Ureter (tissue), 1 donor: ENCODE results near the gene CLCN1. TPM values are rescaled to one million over a fixed set of nuclear protein-coding genes. Genes with fewer than 3 reads are reported as not detected.
"Not testable (repeated sequence)": the region's sequence is repeated elsewhere in the genome, so short reads cannot be mapped to it uniquely, and the experiment has no call there.

ENCODE experiments used
- DNase-seq: peaks from one replicate; pipeline ENCODE4 v3.0.0-alpha.2; 2020; ENCODE audit warnings: low spot score
- total RNA-seq: library from RNA; stranded (reverse); gene quantifications from one replicate; pipeline ENCODE4 v1.2.4, GENCODE V29; 2023
- donor health status: DM: yes; HTN: yes; CAD: no.

The CLCN1 gene
- total RNA-seq: 0.31 TPM

GRCh38 chr7:143315776-143316175, at the start of gene CLCN1:
Gene CLCN1, plus strand, starts transcription at chr7:143316111. Its CDS starts 102 bp downstream, at chr7:143316213.
- no peak for DNase-seq

DNA sequence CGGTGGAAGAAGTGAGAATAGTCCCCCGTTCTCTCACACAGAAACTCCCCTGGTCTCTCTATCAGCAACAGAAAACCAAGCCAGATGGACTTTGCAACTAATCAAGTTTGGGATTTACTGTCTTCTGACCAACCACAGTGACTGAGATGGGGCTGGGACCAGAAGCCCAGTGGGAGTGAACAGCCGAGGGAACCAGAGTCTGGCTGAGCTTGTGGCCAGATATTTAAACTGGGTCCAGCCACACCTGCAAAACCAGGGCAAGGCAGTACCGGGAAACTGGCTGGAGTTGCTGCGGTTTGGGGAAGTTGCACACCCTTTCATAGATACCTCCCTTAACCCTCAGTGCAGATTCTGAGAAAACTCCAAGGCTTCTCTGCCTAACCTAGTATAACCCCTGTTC, 46.7 kb upstream of the CLCN1 start:
- no peak for DNase-seq

- DNase-seq: no peak
These were observed 44.7 kb upstream of the CLCN1 start for GRCh38 chr7:143271240-143271639.

DNA sequence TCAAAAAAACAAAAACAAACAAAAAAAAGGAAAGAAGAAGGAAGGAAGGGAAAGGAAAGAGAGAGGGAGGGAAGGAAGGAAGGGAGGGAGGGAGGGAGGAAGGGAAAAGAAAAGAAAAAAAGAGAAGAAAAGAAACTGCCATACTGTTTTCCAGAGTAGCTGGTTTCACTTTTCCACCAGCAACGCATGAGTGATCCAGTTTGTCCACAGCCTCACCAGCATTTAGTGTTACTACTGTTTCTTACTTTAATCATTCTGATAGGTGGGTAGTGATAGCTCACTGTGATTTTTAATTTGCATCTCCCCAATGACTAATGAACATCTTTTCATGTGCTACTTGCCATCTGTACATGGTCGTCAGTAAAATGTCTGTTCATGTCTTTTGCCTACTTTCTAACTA, 43.0 kb upstream of the CLCN1 start:
- DNase-seq: no peak

- DNase-seq: no peak
These were observed 36.5 kb upstream of the CLCN1 start for GRCh38 chr7:143279186-143280098.

DNA sequence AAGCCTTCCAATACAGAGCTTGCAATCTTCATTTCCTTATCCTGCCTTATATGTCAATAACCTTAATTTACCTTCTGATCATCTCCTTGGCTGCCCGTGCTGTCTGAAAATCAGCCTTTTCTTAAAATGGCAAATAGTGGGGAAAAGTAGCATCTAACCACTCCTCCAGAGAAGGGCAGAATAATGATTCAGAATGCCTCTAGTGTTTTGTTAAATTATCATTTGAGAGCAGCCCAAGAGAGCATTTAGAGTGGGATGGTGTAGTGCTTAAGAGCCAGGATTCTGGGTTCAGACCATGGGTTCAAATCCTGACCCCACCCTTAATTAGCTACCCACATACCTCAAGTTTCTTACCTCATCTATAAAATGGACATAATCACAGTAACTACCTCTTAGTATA, 35.8 kb upstream of the CLCN1 start:
- no peak for DNase-seq

DNA sequence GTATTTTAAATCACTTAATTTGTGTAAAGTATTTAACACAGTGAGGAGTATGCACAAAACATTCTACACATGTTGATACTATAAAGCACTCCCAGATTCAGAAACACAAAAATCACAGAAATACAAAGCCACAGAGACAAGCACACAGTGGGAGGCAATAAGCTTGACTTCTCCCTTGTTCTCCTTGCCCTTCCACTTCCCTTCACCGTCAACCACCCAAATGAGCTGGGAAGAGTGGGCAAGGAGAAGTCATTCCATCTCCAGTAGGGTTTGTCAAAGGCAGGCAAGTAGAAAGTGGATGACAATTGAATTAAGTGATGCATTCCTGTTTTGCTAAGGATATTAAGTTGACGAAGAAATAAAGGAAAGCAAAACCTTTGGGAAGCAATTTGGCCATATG, 35.3 kb upstream of the CLCN1 start:
- no peak for DNase-seq

GRCh38 chr7:143281529-143281928, 34.4 kb upstream of the CLCN1 start:
- DNase-seq: no peak

- no peak for DNase-seq
These were observed 33.8 kb upstream of the CLCN1 start for GRCh38 chr7:143282124-143282523.

- DNase-seq: no peak
These were observed 32.5 kb upstream of the CLCN1 start for GRCh38 chr7:143283381-143283780.

- DNase-seq: peak; percentile 69
These were observed 31.1 kb upstream of the CLCN1 start, which contains the start of gene TMEM139 for GRCh38 chr7:143284591-143285469. Gene TMEM139, plus strand, starts transcription at chr7:143284958. Its CDS starts 1,000 bp downstream, at chr7:143285958.

DNA sequence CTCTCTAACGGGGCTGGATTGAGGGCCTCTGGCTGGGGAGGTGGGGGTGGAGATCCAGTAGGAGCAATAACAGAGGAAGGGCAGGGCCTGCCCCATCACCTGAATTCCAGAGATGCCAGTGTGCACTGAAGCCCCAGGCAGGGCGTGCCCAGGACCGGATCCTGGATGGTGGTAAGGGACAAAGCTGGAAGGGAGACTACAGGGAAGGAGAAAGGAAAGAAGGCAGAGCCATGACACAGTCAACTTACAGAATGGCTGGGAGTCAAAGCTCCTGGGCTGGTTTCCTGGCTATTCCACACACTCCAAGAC, 30.5 kb upstream of the CLCN1 start:
- no peak for DNase-seq

DNA sequence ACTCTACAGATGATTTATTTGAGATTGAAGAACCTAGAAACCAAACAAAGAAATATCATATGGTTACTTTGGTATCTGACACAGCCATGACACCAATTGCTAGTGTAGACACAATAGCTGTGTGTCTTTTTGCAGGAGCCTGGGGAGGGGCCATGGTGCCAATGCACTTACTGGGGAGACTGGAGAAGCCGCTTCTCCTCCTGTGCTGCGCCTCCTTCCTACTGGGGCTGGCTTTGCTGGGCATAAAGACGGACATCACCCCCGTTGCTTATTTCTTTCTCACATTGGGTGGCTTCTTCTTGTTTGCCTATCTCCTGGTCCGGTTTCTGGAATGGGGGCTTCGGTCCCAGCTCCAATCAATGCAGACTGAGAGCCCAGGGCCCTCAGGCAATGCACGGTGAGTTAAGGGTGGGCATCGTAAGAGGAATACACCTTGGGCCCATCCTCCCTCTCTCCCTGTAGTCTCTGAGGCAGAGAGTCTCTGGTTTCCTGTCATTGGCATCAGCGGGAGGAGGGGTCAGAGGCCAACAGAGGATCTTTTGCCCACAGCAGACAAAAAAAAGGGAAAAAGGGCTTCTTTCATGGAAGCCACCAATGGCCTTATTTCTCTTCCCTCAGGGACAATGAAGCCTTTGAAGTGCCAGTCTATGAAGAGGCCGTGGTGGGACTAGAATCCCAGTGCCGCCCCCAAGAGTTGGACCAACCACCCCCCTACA, 29.9 kb upstream of the CLCN1 start:
- no peak for DNase-seq

GRCh38 chr7:143286522-143286890, 29.4 kb upstream of the CLCN1 start:
- DNase-seq: no peak

GRCh38 chr7:143287339-143287934, 28.5 kb upstream of the CLCN1 start:
- DNase-seq: no peak

DNA sequence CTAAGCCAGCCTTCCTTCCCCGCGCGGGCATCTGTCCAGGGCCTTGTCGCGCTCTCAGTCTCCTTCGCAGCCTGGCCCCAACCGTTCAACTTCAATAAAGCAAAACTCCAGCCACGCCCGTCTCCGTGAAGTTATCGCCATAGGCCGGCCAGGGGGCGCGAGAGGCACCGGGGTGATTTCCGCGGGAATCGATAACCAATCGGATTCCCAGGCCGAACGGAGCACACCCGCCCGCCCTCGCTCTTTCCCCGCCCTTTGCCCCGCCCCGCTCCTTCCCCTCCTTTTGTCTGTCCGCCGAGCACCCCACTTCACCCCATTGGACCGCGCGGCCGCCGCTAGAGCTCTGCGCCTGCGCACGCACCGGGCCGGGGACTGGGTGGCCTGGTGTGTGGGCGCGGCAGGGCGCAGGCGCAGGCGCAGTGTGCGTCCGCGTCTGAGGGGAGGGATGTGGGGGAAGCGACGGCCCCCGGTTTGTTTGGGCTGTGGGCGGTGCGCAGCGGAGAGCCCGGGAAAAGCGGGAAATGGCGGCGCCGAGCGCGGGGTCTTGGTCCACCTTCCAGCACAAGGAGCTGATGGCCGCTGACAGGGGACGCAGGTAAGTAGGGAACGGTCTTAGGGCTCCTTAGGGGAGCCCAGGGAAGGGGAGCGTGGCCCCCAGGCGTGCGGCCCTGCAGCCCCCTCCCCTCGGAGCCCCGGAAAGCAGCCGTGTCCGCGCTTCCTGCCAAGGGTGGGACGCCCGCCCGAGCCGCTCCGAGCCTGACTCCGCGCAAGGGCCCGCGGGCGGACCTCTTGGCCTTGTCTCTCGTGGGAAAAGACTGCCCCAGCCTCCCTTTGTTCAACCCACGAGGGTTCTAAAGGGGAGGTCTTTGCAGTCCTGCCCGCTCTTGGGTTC, 27.7 kb upstream of the CLCN1 start, which contains the start of gene CASP2:
CASP2 (plus strand) TSS at position 417 of the 892 bp plus-strand sequence; CDS start at position 522, 105 bp downstream.
- peak; percentile 98 for DNase-seq

GRCh38 chr7:143288836-143289235, 27.1 kb upstream of the CLCN1 start:
- DNase-seq: no peak

DNA sequence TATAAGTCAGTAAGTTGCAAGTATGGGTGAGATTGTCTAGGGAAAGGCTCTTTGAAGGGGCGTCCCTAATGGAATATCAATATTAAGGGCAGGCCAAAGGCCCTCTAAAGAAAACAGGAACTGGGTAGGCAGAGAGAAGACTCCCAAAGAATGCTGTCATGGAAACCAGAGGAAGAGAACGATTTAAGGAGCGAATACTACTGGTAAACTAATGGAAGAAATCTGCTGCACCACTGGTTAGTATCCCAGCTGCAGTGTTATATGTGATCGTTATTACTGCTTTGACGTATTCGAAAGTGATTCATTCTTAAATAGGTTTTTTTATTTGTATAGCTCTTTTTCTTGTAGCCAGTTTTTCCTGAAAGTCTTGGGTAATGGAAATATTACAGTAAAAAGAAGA, 26.5 kb upstream of the CLCN1 start:
- no peak for DNase-seq

DNA sequence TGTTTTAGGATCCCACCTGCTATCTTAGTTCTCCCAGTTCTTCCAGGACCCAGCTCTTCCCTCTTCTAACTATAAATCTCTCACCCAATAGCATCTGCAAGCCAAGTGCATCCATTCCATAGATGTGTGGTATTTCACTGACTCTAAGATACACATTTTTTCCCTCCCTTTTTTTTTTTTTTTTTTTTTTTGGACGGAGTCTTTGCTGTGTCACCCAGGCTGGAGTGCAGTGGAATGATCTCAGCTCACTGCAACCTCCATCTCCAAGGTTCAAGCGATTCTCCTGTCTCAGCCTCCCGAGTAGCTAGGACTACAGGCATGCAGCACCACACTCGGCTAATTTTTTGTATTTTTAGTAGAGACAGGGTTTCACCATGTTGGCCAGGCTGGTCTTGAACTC, 26.0 kb upstream of the CLCN1 start:
- DNase-seq: not testable (repeated sequence)

DNA sequence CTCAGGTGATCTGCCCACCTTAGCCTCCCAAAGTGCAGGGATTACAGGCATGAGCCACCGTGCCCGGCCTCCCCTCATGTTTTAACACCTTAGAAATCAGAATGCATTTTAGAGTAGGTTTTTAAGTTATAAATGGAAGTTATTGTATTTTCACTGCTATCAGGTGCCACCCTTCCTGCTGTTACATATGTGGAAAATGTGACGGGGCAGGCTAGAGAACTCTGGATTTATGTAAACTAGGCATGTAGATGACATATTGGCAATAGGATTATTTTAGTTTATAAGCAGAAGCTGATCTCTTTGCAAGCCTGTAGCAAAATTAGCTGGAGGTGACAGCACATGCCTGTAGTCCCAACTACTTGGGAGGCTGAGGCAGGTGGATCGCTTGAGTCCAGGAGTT, 25.6 kb upstream of the CLCN1 start:
- no peak for DNase-seq

DNA sequence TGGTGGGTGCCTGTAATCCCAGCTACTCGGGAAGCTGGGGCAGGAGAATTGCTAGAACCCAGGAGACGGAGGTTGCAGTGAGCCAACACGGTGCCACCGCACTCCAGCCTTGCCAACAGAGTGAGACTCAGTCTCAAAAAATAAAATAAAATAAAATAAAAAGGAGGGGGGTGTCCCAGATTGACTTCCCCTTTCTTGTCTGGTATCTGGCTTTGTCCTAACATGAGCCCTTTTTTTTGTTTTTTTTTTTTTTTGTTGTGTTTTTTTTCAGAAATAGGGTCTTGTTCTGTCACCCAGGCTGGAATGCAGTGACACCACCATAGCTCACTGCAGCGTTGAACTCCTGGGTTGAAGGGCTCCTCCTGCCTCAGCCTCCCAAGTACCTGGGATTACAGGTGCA, 23.0 kb upstream of the CLCN1 start:
- DNase-seq: no peak
